Tibial nerve (tissue), 4 donors: Measurements from ENCODE around the gene NECTIN1.

Experiments
- EP300 ChIP-seq, 2 donors: sonication (generic); formaldehyde crosslinking; IDR thresholded peaks; one replicate each; pipeline ENCODE4 v1.6.1; 2017; ENCODE audit warnings: antibody characterized with exemption in 2 of 2, mild to moderate bottlenecking in 1 of 2
- TF ChIP-seq, protein P1 (sequence below), 5 experiments: fragments of 200-600 bp in 3 of 5; fragments of 450-650 bp in 2 of 5; sonication (generic) in 3 of 5; IDR thresholded peaks; one replicate each; pipeline ENCODE4 v1.5.1; 2016 to 2019; ENCODE audit warnings: antibody characterized with exemption in 5 of 5, mild to moderate bottlenecking in 3 of 5, moderate library complexity in 2 of 5

- TF ChIP-seq, protein P1, sequence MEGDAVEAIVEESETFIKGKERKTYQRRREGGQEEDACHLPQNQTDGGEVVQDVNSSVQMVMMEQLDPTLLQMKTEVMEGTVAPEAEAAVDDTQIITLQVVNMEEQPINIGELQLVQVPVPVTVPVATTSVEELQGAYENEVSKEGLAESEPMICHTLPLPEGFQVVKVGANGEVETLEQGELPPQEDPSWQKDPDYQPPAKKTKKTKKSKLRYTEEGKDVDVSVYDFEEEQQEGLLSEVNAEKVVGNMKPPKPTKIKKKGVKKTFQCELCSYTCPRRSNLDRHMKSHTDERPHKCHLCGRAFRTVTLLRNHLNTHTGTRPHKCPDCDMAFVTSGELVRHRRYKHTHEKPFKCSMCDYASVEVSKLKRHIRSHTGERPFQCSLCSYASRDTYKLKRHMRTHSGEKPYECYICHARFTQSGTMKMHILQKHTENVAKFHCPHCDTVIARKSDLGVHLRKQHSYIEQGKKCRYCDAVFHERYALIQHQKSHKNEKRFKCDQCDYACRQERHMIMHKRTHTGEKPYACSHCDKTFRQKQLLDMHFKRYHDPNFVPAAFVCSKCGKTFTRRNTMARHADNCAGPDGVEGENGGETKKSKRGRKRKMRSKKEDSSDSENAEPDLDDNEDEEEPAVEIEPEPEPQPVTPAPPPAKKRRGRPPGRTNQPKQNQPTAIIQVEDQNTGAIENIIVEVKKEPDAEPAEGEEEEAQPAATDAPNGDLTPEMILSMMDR (IDR thresholded peaks at IDR 0.05) = no peak
- no peak for TF ChIP-seq EP300 (IDR thresholded peaks at IDR 0.05)
These were observed 47.1 kb upstream of the NECTIN1 start for GRCh38 chr11:119776031-119776636.
